SK-MEL-5 (cell line): Measurements from ENCODE around the gene RALGPS2. TPM values are rescaled to one million over a fixed set of nuclear protein-coding genes. Genes with fewer than 3 reads are reported as not detected.

Experiments used
- DNase-seq: peaks from one replicate; pipeline ENCODE4 v3.0.0-alpha.2; 2016; ENCODE audit warnings: low read depth, low spot score
- in situ Hi-C: cut with HindIII; loops from 2 replicates; pipeline ENCODE4 v1.10.0; 2016; ENCODE audit warnings: low sequenced_read_pairs, high pct_unique_total_duplicates, low pct_unique_long_range_greater_than_20kb
- total RNA-seq: library from RNA; depleted of rRNA; stranded (reverse); fragments of >200 nt; shearing (Covaris generic); gene quantifications from 2 replicates; pipeline ENCODE4 v1.2.3, GENCODE V29; 2014

Gene RALGPS2
- total RNA-seq, 1 experiment from 2014 or later = 14.7 TPM

- DNase-seq = peak; percentile 66
Observed at GRCh38 chr1:178870944-178871343, 145.9 kb downstream of the RALGPS2 start, which contains the start of gene ANGPTL1. ANGPTL1 (minus strand) TSS chr1:178871077; CDS start chr1:178865776, 5,301 bp downstream.

GRCh38 chr1:178871551-178872320 is 146.7 kb downstream of the RALGPS2 start:
- DNase-seq = no peak
- in situ Hi-C loops = no loop called here

More at GRCh38 chr1:178870944-178871343, 145.9 kb downstream of the RALGPS2 start, which contains the start of gene ANGPTL1:
- in situ Hi-C loops = no loop called here

GRCh38 chr1:178874966-178875365 is 149.9 kb downstream of the RALGPS2 start:
- no peak for DNase-seq
- in situ Hi-C loops = no loop called here

GRCh38 chr1:178875936-178876335 is 150.9 kb downstream of the RALGPS2 start:
- in situ Hi-C loops = no loop called here
- DNase-seq = no peak

GRCh38 chr1:178877896-178878295 is 152.9 kb downstream of the RALGPS2 start:
- in situ Hi-C loops = no loop called here
- DNase-seq = no peak

GRCh38 chr1:178881950-178882349 is 156.9 kb downstream of the RALGPS2 start:
- no peak for DNase-seq
- in situ Hi-C loops = no loop called here

- in situ Hi-C loops = no loop called here
- DNase-seq = peak; percentile 48
Observed at GRCh38 chr1:178885869-178886268, 160.8 kb downstream of the RALGPS2 start.

- in situ Hi-C loops = no loop called here
- no peak for DNase-seq
Observed at GRCh38 chr1:178886551-178886950, 161.5 kb downstream of the RALGPS2 start.

GRCh38 chr1:178895928-178896327 is 170.9 kb downstream of the RALGPS2 start:
- no peak for DNase-seq
- in situ Hi-C loops = no loop called here

GRCh38 chr1:178898401-178898800 is 173.4 kb downstream of the RALGPS2 start:
- DNase-seq = no peak
- in situ Hi-C loops = no loop called here

GRCh38 chr1:178899402-178899801 is 174.4 kb downstream of the RALGPS2 start:
- in situ Hi-C loops = no loop called here
- DNase-seq = no peak

GRCh38 chr1:178901482-178902125 is 176.6 kb downstream of the RALGPS2 start:
- in situ Hi-C loops = no loop called here
- DNase-seq = no peak

- in situ Hi-C loops = no loop called here
- no peak for DNase-seq
Observed at GRCh38 chr1:178908358-178908757, 183.3 kb downstream of the RALGPS2 start.

GRCh38 chr1:178910023-178910422 is 185.0 kb downstream of the RALGPS2 start:
- in situ Hi-C loops = no loop called here
- no peak for DNase-seq

GRCh38 chr1:178912597-178912996 is 187.6 kb downstream of the RALGPS2 start:
- no peak for DNase-seq
- in situ Hi-C loops = no loop called here

GRCh38 chr1:178916448-178917174 is 191.6 kb downstream of the RALGPS2 start:
- no peak for DNase-seq
- in situ Hi-C loops = no loop called here

- in situ Hi-C loops = no loop called here
- no peak for DNase-seq
Observed at GRCh38 chr1:178918308-178918707, 193.3 kb downstream of the RALGPS2 start.

GRCh38 chr1:178918955-178919354 is 193.9 kb downstream of the RALGPS2 start:
- in situ Hi-C loops = no loop called here
- DNase-seq = no peak
